Panc1 (cell line): Measurements from ENCODE around the gene THADA. TPM values are rescaled to one million over a fixed set of nuclear protein-coding genes. Genes with fewer than 3 reads are reported as not detected.

ENCODE experiments used
- ATAC-seq: fragments of 200-7000 bp; cut with Tn5 transposase; 2 replicates; pipeline ENCODE4 v1.9.1; 2020; ENCODE audit warnings: mild to moderate bottlenecking, moderate library complexity
- BruUV-seq: library from RNA; stranded (reverse); fragments of 400-500 nt; replicated peaks from 2 replicates; lab custom pipeline; 2021; lab: Mats Ljungman, UMichigan
- CTCF ChIA-PET: fragments of 300-600 bp; sonication (Branson Sonifier 250); formaldehyde crosslinking; loops from one replicate; lab custom pipeline; 2022; ENCODE audit warnings: antibody characterized with exemption; lab: Charles Lee
- POLR2A ChIA-PET: fragments of 300-600 bp; sonication (Branson Sonifier 250); formaldehyde crosslinking; loops from one replicate; lab custom pipeline; 2022; ENCODE audit warnings: antibody characterized with exemption; lab: Charles Lee
- DNase-seq: peaks from one replicate; pipeline ENCODE4 v3.0.0-alpha.2; 2010; ENCODE audit warnings: low read depth, low spot score
- H3K27ac ChIP-seq: 2 replicates; pipeline ENCODE4 v1.5.1; 2011; ENCODE audit warnings: mild to moderate bottlenecking, low read length, inconsistent platforms
- H3K27me3 ChIP-seq: fragments of 200-500 bp; sonication (Bioruptor generic); 2 replicates; pipeline ENCODE4 v1.6.0; 2014; ENCODE audit warnings: low read length, inconsistent platforms; ENCODE audit not compliant: control insufficient read depth, insufficient read depth
- H3K36me3 ChIP-seq: fragments of 200-500 bp; sonication (Bioruptor generic); 2 replicates; pipeline ENCODE4 v1.5.1; 2014; ENCODE audit warnings: inconsistent platforms, mild to moderate bottlenecking, low read length, moderate library complexity; ENCODE audit not compliant: control insufficient read depth, insufficient read depth
- H3K4me1 ChIP-seq: 2 replicates; pipeline ENCODE4 v1.5.1; 2011; ENCODE audit warnings: inconsistent platforms, mild to moderate bottlenecking, low read length, moderate library complexity; ENCODE audit not compliant: control insufficient read depth, insufficient read depth
- H3K4me3 ChIP-seq, 2 experiments: 2 replicates each; pipeline ENCODE4 v1.5.1; 2011 to 2012; ENCODE audit warnings: low read depth in 2 of 2, low read length in 2 of 2, mild to moderate bottlenecking in 2 of 2, inconsistent platforms in 1 of 2, moderate library complexity in 1 of 2
- H3K9me3 ChIP-seq: fragments of 200-500 bp; sonication (Bioruptor generic); 2 replicates; pipeline ENCODE4 v1.5.1; 2014; ENCODE audit warnings: low read depth, mild to moderate bottlenecking, inconsistent platforms, low read length, moderate library complexity; ENCODE audit not compliant: control insufficient read depth, insufficient read depth
- POLR2AphosphoS5 ChIP-seq: IDR thresholded peaks from 2 replicates; pipeline ENCODE4 v1.6.1; 2012; ENCODE audit warnings: mild to moderate bottlenecking, low read depth, low read length, moderate library complexity
- SIN3A ChIP-seq: IDR thresholded peaks from 2 replicates; pipeline ENCODE4 v1.6.1; 2012; ENCODE audit warnings: low read depth, mild to moderate bottlenecking, low read length, moderate library complexity, borderline replicate concordance; ENCODE audit not compliant: insufficient read depth
- TCF7L2 ChIP-seq: IDR thresholded peaks from 2 replicates; pipeline ENCODE4 v1.6.1; 2011; ENCODE audit warnings: mild to moderate bottlenecking, low read depth, low read length, inconsistent platforms
- in situ Hi-C: cut with HindIII; loops from 2 replicates; pipeline ENCODE4 v1.10.0; 2016; ENCODE audit warnings: low sequenced_read_pairs, low pct_unique_long_range_greater_than_20kb
- intact Hi-C: fragments of 100-400 bp; cut with micrococcal nuclease; formaldehyde crosslinking; loops from one replicate; pipeline ENCODE4 v1.10.0; 2022; ENCODE audit not compliant: unreplicated experiment
- total RNA-seq: library from RNA; stranded (reverse); gene quantifications from one replicate; pipeline ENCODE4 v1.2.1, GENCODE V29; 2021; ENCODE audit not compliant: unreplicated experiment
- TF ChIP-seq, protein P1 (sequence below): fragments of 450-650 bp; IDR thresholded peaks from 2 replicates; pipeline ENCODE4 v1.5.1; 2017; ENCODE audit warnings: mild to moderate bottlenecking
- TF ChIP-seq, protein P2 (sequence below), 2 experiments: IDR thresholded peaks; 2 replicates each; pipeline ENCODE4 v1.6.1; 2011 to 2012; ENCODE audit warnings: low read depth in 2 of 2, control low read depth in 1 of 2, low read length in 1 of 2, mild to moderate bottlenecking in 1 of 2, moderate library complexity in 1 of 2; ENCODE audit not compliant: insufficient read depth in 1 of 2

Gene THADA
- total RNA-seq, 1 experiment from 2014 or later: 37.2 TPM

DNA sequence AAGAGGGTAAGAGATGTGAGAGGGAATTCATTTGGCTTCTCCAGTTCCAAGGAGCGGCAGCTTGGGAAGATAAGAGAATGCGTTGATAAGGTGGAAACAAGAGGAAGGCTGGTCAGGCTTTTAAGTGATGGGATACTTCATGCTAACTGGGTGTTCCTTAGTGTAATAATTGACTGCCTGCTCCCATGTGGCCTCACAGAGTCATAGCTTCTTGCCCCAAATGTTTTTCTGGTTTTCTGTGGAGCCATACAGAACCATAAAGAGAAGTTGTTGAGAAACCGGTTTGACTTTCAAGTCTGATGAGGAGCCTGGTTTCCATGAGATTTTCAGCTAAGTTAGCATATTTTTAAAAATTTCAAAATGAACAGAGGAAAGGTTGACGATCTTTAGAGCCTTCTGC, 272.0 kb downstream of the THADA start:
- H3K36me3 ChIP-seq: no peaks in the 10 kb centered on the region
- H3K9me3 ChIP-seq: no peaks in the 10 kb centered on the region
- BruUV-seq: no TSS peak
- DNase-seq (no peak), ATAC-seq (no peak)
- TF ChIP-seq POLR2AphosphoS5 (no peak), SIN3A (no peak), TCF7L2 (no peak)
- TF ChIP-seq, protein P1, sequence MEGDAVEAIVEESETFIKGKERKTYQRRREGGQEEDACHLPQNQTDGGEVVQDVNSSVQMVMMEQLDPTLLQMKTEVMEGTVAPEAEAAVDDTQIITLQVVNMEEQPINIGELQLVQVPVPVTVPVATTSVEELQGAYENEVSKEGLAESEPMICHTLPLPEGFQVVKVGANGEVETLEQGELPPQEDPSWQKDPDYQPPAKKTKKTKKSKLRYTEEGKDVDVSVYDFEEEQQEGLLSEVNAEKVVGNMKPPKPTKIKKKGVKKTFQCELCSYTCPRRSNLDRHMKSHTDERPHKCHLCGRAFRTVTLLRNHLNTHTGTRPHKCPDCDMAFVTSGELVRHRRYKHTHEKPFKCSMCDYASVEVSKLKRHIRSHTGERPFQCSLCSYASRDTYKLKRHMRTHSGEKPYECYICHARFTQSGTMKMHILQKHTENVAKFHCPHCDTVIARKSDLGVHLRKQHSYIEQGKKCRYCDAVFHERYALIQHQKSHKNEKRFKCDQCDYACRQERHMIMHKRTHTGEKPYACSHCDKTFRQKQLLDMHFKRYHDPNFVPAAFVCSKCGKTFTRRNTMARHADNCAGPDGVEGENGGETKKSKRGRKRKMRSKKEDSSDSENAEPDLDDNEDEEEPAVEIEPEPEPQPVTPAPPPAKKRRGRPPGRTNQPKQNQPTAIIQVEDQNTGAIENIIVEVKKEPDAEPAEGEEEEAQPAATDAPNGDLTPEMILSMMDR: no peak
- TF ChIP-seq, protein P2, sequence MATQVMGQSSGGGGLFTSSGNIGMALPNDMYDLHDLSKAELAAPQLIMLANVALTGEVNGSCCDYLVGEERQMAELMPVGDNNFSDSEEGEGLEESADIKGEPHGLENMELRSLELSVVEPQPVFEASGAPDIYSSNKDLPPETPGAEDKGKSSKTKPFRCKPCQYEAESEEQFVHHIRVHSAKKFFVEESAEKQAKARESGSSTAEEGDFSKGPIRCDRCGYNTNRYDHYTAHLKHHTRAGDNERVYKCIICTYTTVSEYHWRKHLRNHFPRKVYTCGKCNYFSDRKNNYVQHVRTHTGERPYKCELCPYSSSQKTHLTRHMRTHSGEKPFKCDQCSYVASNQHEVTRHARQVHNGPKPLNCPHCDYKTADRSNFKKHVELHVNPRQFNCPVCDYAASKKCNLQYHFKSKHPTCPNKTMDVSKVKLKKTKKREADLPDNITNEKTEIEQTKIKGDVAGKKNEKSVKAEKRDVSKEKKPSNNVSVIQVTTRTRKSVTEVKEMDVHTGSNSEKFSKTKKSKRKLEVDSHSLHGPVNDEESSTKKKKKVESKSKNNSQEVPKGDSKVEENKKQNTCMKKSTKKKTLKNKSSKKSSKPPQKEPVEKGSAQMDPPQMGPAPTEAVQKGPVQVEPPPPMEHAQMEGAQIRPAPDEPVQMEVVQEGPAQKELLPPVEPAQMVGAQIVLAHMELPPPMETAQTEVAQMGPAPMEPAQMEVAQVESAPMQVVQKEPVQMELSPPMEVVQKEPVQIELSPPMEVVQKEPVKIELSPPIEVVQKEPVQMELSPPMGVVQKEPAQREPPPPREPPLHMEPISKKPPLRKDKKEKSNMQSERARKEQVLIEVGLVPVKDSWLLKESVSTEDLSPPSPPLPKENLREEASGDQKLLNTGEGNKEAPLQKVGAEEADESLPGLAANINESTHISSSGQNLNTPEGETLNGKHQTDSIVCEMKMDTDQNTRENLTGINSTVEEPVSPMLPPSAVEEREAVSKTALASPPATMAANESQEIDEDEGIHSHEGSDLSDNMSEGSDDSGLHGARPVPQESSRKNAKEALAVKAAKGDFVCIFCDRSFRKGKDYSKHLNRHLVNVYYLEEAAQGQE (IDR thresholded peaks at IDR 0.05; ENCODE audit: insufficient read depth in 1 of 2, low read depth in 2 of 2, low read length in 1 of 2): no peak
- H3K27ac ChIP-seq: no peak overlapping the region
- intact Hi-C loops: no loop called here
- no peaks in the 10 kb centered on the region for H3K27me3 ChIP-seq
- no peaks in the 10 kb centered on the region for H3K4me1 ChIP-seq
- ChIA-PET CTCF (no interaction called here), POLR2A (no interaction called here)
- in situ Hi-C loops: no loop called here
- no peak overlapping the region for H3K4me3 ChIP-seq

DNA sequence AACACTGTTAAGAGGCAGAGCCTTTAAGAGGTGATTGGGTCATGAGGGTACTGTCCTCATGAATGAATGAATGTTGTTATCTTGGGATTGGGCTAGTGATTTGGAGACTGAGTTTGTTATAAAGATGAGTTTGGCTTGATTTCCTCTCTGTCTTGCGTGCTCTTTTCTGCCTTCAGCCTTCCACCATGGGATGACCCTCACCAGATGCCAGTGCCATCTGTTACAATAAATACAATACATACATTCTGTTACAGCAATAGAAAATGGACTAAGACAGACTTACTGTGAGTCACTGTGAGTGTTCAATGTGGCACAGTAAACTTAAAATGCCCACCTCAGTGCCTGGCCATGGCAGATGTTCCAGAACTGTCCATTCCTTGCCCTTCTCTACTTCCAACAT, 274.4 kb downstream of the THADA start:
- Histone ChIP-seq H3K4me3 (no peak overlapping the region), H3K4me1 (no peaks in the 10 kb centered on the region), H3K36me3 (no peaks in the 10 kb centered on the region), H3K27me3 (no peaks in the 10 kb centered on the region), H3K27ac (no peak overlapping the region), H3K9me3 (no peaks in the 10 kb centered on the region)
- no TSS peak for BruUV-seq
- ChIA-PET POLR2A (no interaction called here), CTCF (no interaction called here)
- TF ChIP-seq TCF7L2 (no peak), SIN3A (no peak), POLR2AphosphoS5 (no peak)
- TF ChIP-seq, protein P2 (IDR thresholded peaks at IDR 0.05; ENCODE audit: insufficient read depth in 1 of 2, low read depth in 2 of 2, low read length in 1 of 2): no peak
- TF ChIP-seq, protein P1: no peak
- no peak for ATAC-seq
- intact Hi-C loops (no loop called here), in situ Hi-C loops (no loop called here)
- no peak for DNase-seq
